Transverse colon (tissue), 4 donors: ENCODE measurements around the gene DRD5. TPM values are rescaled to one million over a fixed set of nuclear protein-coding genes. Genes with fewer than 3 reads are reported as not detected.

Experiments
- DNase-seq: peaks from one replicate; pipeline ENCODE4 v3.0.0-alpha.2; 2019
- H3K27ac ChIP-seq, 4 donors: fragments of 200-600 bp; sonication (generic); 2 replicates each; pipeline ENCODE4 v1.5.1; 2016 to 2018; ENCODE audit warnings: inconsistent platforms in 4 of 4
- H3K27me3 ChIP-seq: fragments of 200-600 bp; sonication (generic); 2 replicates; pipeline ENCODE4 v1.5.1; 2017; ENCODE audit warnings: inconsistent platforms
- H3K36me3 ChIP-seq, 4 donors: fragments of 200-600 bp; sonication (generic); 2 replicates each; pipeline ENCODE4 v1.5.1; 2017 to 2019; ENCODE audit warnings: inconsistent platforms in 4 of 4
- H3K4me1 ChIP-seq, 4 donors: fragments of 200-600 bp; sonication (generic); 2 replicates each; pipeline ENCODE4 v1.5.1; 2017 to 2020; ENCODE audit warnings: inconsistent platforms in 4 of 4
- H3K4me3 ChIP-seq, 4 donors: fragments of 200-600 bp; sonication (generic); 1 replicate in 1 of 4; 2 replicates in 3 of 4; pipeline versions ENCODE4 v1.5.1 to v1.6.1; 2017 to 2019; ENCODE audit warnings: inconsistent platforms in 4 of 4
- H3K9me3 ChIP-seq, 2 donors: fragments of 200-600 bp; sonication (generic); 2 replicates each; pipeline ENCODE4 v1.5.1; 2017 to 2019; ENCODE audit warnings: inconsistent platforms in 2 of 2
- EP300 ChIP-seq: sonication (generic); formaldehyde crosslinking; IDR thresholded peaks from one replicate; pipeline ENCODE4 v1.6.1; 2017; ENCODE audit warnings: antibody characterized with exemption, low read depth
- POLR2A ChIP-seq: fragments of 450-650 bp; IDR thresholded peaks from one replicate; pipeline ENCODE4 v1.6.1; 2016; ENCODE audit warnings: antibody characterized with exemption, mild to moderate bottlenecking, moderate library complexity
- POLR2AphosphoS5 ChIP-seq, 3 donors: sonication (generic); formaldehyde crosslinking; IDR thresholded peaks; one replicate each; pipeline ENCODE4 v1.6.1; 2016; ENCODE audit warnings: antibody characterized with exemption in 3 of 3
- WGBS, 2 donors: methylation state at CpG; one replicate each; pipeline ENCODE4 v1.1.5; 2018; ENCODE audit warnings: low coverage in 1 of 2; 5-methylcytosine and 5-hydroxymethylcytosine counted together
- in situ Hi-C, 4 donors: fragments of 200-750 bp; cut with MboI; loops; one replicate each; pipeline versions ENCODE4 v1.15.0 to v1.15.1; 2017; ENCODE audit warnings: low sequenced_read_pairs in 3 of 4, low pct_ligation_motif_present in 1 of 4, low pct_unique_long_range_greater_than_20kb in 1 of 4
- intact Hi-C: fragments of 100-400 bp; cut with DNase I; formaldehyde crosslinking; loops from one replicate; pipeline ENCODE4 v1.15.1; 2023; ENCODE audit warnings: low total_unique reads
- total RNA-seq, 4 donors: library from RNA; depleted of rRNA; stranded (reverse); fragments of >200 nt; gene quantifications; one replicate each; pipeline ENCODE4 v1.1.0, GENCODE V29; 2016
- TF ChIP-seq, protein P1 (sequence below), 5 experiments: fragments of 200-600 bp in 3 of 5; fragments of 450-650 bp in 2 of 5; sonication (generic) in 3 of 5; IDR thresholded peaks; 1 replicate in 2 of 5; 2 replicates in 3 of 5; pipeline ENCODE4 v1.5.1; 2016 to 2017; ENCODE audit warnings: antibody characterized with exemption in 5 of 5, inconsistent platforms in 3 of 5, mild to moderate bottlenecking in 2 of 5, moderate library complexity in 1 of 5

The DRD5 gene
- total RNA-seq, 4 donors from 2014 or later: not detected

DNA sequence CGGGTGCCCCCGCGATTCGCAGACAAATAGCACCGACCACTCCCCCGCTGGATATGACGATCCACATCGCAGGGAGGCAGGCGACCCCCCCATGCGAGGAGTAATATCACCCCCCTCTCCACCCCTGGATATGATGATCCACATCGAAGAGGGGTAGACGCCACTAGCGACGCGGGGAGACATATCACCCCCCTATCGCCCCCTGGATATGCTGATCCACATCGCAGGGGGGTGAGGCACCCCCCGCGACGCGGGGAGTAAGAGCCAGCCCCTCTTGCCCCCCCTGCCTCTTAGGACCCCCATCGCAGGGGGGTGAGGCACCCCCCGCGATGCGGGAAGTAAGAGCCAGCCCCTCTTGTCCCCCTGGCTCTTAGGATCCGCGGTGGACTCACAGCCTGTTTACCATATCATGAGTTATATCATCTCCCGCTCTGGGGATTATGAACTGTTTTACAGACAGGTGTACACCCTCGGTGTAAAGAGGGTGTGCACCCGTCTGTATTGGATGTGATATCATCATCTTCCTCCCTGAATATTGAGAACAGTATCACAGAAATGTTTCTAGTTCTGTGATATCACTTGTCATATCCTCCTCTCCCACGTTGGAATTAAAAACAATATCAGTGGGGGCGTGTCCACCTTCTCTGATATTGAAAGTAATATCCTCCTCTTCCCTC, 22.7 kb upstream of the DRD5 start:
- intact Hi-C loops: no loop called here
- H3K27me3 ChIP-seq: peaks cover 6% of the 10 kb centered on the region
- DNase-seq: no peak
- no peaks in the 10 kb centered on the region for H3K9me3 ChIP-seq
- H3K4me3 ChIP-seq: no peak overlapping the region
- TF ChIP-seq POLR2A: no peak
- no peak for TF ChIP-seq EP300
- TF ChIP-seq, protein P1, sequence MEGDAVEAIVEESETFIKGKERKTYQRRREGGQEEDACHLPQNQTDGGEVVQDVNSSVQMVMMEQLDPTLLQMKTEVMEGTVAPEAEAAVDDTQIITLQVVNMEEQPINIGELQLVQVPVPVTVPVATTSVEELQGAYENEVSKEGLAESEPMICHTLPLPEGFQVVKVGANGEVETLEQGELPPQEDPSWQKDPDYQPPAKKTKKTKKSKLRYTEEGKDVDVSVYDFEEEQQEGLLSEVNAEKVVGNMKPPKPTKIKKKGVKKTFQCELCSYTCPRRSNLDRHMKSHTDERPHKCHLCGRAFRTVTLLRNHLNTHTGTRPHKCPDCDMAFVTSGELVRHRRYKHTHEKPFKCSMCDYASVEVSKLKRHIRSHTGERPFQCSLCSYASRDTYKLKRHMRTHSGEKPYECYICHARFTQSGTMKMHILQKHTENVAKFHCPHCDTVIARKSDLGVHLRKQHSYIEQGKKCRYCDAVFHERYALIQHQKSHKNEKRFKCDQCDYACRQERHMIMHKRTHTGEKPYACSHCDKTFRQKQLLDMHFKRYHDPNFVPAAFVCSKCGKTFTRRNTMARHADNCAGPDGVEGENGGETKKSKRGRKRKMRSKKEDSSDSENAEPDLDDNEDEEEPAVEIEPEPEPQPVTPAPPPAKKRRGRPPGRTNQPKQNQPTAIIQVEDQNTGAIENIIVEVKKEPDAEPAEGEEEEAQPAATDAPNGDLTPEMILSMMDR (IDR thresholded peaks at IDR 0.05): no peak
- TF ChIP-seq POLR2AphosphoS5 (IDR thresholded peaks at IDR 0.05): no peak
- in situ Hi-C loops: loop anchor here in 1 of 4 donors (25.0 kb wide), 2 partner anchors 654 to 779 kb away; no protein-coding TSS in a partner anchor
- H3K36me3 ChIP-seq: no peaks in the 10 kb centered on the region
- H3K4me1 ChIP-seq: no peaks in the 10 kb centered on the region
- H3K27ac ChIP-seq: no peak overlapping the region
- 51 to 80% methylated on average over 2 to 32 of the region's 32 CpGs for WGBS, 2 donors

DNA sequence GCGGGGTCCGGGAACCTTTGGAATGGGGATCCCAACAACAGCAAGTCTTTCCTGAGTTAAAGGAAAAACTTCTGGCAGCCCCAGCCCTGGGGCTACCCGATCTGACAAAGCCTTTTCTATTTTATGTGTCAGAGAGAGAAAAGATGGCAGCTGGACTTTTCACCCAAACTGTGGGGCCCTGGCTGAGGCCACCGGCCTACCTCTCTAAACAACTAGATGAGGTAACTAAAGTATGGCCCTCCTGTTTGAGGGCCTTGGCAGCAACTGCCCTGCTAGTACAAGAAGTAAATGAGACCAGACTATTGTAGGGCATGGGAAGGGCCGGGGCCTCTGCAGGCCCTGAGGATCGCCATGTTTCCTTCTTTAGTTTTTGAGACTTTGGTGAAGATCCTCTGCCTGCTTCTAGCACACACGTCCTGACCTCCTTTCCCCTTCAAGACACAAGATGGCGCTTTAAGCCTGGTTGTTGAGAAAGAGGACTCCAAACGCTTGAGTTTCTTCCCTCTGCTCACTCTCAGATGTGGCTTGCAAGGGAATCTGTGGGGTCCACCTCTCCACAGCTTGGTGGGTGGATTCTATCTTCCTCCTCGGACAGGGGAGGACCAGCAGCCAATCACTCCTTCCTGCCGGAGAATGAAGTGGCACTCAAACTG, 18.5 kb upstream of the DRD5 start:
- Histone ChIP-seq H3K27ac (no peak overlapping the region), H3K27me3 (peaks cover 6% of the 10 kb centered on the region), H3K9me3 (no peaks in the 10 kb centered on the region), H3K4me3 (no peak overlapping the region), H3K4me1 (no peaks in the 10 kb centered on the region), H3K36me3 (no peaks in the 10 kb centered on the region)
- intact Hi-C loops: no loop called here
- peak; percentile 63 for DNase-seq
- in situ Hi-C loops: loop anchor here (5.0 to 25.0 kb wide), 4 partner anchors 252 to 774 kb away; no protein-coding TSS in a partner anchor
- 29% methylated on average over 11 of the region's 11 CpGs; no CpG with 5 or more reads in 1 of the 2 donors for WGBS, 2 donors
- TF ChIP-seq EP300: no peak
- TF ChIP-seq, protein P1 (IDR thresholded peaks at IDR 0.05): peak; percentile 51 to 77 (median 65)

DNA sequence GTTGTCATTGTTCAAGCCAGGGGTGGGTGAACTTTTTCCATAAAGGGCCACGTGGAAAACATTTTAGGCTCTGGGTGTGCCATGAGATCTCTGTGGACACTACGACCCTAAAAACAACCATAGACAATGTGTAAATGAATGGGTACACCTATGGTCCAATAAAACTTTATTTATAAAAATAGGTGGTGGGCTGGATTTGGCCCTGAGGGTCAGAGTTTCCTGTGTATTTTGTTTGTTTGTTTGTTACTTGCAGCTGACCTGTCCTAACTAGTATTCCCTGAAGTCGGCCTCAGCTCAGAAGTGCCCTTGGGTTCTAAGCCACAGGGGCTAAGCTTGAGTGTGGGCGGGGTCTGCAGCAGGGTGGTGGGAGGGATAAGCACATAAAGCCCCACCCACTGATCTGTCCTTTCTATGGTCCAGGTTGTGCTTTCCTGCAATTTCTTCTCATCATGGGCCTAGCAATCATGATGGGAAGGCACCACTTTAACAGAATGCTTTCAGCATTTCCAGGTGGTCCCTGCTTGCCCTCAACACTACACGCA, 17.2 kb upstream of the DRD5 start:
- intact Hi-C loops (no loop called here), in situ Hi-C loops (loop anchor here (5.0 to 25.0 kb wide), 4 partner anchors 251 to 773 kb away; no protein-coding TSS in a partner anchor)

DNA sequence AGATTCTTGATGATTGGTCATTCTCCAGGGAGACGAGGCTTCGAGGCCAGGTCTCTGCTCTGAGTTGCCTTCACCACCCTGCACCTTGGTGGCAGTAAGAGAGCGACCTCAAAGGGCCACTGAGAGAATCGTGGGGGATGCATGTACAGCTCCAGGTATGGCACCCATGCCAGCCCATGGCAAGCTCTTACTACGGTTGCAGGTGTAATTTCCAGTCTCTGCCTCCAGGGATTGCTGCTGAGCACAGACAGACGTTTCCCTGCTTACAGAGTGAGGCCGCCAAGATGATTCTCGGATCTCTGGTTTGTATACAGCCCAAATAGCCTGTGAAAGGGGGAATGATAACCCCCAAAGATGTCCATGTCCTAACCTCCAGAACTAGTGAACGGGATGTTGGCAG, 16.3 kb upstream of the DRD5 start:
- H3K4me3 ChIP-seq: no peak overlapping the region
- in situ Hi-C loops: loop anchor here in 2 of 4 donors (10.0 to 25.0 kb wide), 3 partner anchors 250 to 772 kb away; no protein-coding TSS in a partner anchor

More for the DNA sequence above, 17.2 kb upstream of the DRD5 start:
- H3K27me3 ChIP-seq: peaks cover 2% of the 10 kb centered on the region
- no peaks in the 10 kb centered on the region for H3K9me3 ChIP-seq
- DNase-seq: no peak
- 80 to 90% methylated on average over 1 to 5 of the region's 5 CpGs for WGBS, 2 donors
- H3K27ac ChIP-seq: no peak overlapping the region
- TF ChIP-seq EP300 (no peak), POLR2A (no peak), POLR2AphosphoS5 (IDR thresholded peaks at IDR 0.05) (no peak)
- TF ChIP-seq, protein P1 (IDR thresholded peaks at IDR 0.05): no peak
- no peak overlapping the region for H3K4me3 ChIP-seq
- no peaks in the 10 kb centered on the region for H3K4me1 ChIP-seq
- H3K36me3 ChIP-seq: no peaks in the 10 kb centered on the region

More for the DNA sequence above, 16.3 kb upstream of the DRD5 start:
- Histone ChIP-seq H3K9me3 (no peaks in the 10 kb centered on the region), H3K36me3 (no peaks in the 10 kb centered on the region), H3K27me3 (no peaks in the 10 kb centered on the region), H3K27ac (no peak overlapping the region), H3K4me1 (no peaks in the 10 kb centered on the region)
- peak; percentile 44 for DNase-seq
- TF ChIP-seq POLR2AphosphoS5 (IDR thresholded peaks at IDR 0.05) (no peak), EP300 (no peak), POLR2A (no peak)
- TF ChIP-seq, protein P1 (IDR thresholded peaks at IDR 0.05): peak; percentile 35 to 64 (median 55)
- WGBS, 2 donors: 29 to 41% methylated on average over 1 to 9 of the region's 9 CpGs
- intact Hi-C loops: no loop called here
